WTC11 (cell line): ENCODE results near the gene FRRS1.

ENCODE experiments used
- TCF7 ChIP-seq: sonication (generic); formaldehyde crosslinking; IDR thresholded peaks from 2 replicates; pipeline ENCODE4 v1.8.0; 2022; ENCODE audit warnings: mild to moderate bottlenecking, low read depth, missing genetic modification reagents, moderate library complexity
- TF ChIP-seq, protein P1 (sequence below): sonication (generic); formaldehyde crosslinking; IDR thresholded peaks from 2 replicates; pipeline ENCODE4 v1.8.0; 2022; ENCODE audit warnings: mild to moderate bottlenecking, missing genetic modification reagents

DNA sequence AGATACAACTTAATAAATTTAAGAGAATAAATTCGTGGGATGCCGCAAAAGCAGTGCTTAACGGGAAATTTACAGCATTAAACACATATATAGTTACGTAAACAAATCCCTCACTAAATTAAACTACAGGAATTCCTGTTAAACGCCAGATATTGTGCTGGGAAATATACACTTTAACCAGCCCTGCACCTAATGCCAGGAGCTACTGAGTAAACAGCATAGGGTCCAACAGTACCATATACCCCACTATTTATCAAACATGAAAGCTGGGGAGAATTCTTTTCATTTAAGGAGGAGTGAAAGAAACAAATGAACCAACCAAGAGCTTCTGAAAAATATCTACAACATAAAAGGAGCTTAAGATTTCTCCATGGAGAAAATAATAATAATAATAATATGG, 11.7 kb downstream of the FRRS1 start:
- TF ChIP-seq, protein P1, sequence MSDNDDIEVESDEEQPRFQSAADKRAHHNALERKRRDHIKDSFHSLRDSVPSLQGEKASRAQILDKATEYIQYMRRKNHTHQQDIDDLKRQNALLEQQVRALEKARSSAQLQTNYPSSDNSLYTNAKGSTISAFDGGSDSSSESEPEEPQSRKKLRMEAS (CRISPR knock-in tag): no peak
- TF ChIP-seq TCF7 (CRISPR knock-in tag): no peak
